ENCODE data around the gene SLC9B1.
A peak's percentile ranks its signal among the peaks of the same experiment; 100 is the strongest.

Gene SLC9B1

DNA sequence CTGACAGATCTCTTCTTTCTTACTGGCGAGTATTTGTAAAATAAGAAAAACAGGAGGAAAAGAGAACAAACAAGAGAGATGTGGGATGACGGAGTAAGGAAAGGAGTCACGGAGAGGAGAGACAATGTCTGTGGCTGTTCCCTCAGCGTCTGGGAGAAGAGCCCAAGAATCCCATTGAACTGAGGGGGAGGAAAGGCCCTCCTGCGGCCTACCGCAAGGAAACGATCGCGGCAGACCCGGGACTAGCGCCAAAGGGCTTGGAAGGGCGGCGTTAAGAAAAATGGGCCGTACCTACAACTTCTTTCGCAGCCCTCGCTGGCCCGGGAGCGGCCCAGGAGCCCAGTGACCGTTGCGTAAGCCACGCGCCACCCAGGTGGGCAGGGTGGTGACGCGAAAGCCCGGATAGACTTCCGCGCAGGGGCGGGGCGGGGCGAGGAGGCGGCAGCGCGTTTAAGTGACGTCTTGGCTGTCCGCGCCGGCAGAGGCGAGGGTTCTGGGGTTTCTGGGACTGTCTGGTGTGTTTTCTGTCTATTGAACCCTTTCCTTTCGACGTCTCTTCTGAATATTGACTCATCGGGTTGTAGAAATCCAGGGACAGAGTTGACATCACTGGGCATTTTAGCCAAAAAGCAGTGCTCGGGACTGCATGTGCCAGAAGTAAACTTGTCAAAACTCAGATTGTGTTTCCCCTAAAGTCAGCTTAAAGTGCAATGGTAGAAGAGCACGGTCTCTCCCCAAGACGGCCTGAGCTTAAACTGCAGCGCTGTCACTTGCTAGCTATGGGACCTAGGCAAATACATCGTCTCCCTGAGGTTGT, at the start of gene SLC9B1 (continued):
- TF ChIP-seq, protein P1, sequence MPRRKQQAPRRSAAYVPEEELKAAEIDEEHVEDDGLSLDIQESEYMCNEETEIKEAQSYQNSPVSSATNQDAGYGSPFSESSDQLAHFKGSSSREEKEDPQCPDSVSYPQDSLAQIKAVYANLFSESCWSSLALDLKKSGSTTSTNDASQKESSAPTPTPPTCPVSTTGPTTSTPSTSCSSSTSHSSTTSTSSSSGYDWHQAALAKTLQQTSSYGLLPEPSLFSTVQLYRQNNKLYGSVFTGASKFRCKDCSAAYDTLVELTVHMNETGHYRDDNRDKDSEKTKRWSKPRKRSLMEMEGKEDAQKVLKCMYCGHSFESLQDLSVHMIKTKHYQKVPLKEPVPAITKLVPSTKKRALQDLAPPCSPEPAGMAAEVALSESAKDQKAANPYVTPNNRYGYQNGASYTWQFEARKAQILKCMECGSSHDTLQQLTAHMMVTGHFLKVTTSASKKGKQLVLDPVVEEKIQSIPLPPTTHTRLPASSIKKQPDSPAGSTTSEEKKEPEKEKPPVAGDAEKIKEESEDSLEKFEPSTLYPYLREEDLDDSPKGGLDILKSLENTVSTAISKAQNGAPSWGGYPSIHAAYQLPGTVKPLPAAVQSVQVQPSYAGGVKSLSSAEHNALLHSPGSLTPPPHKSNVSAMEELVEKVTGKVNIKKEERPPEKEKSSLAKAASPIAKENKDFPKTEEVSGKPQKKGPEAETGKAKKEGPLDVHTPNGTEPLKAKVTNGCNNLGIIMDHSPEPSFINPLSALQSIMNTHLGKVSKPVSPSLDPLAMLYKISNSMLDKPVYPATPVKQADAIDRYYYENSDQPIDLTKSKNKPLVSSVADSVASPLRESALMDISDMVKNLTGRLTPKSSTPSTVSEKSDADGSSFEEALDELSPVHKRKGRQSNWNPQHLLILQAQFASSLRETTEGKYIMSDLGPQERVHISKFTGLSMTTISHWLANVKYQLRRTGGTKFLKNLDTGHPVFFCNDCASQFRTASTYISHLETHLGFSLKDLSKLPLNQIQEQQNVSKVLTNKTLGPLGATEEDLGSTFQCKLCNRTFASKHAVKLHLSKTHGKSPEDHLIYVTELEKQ (tag by site-specific recombination; IDR thresholded peaks at IDR 0.05; ENCODE audit: borderline replicate concordance) = no peak
- TF ChIP-seq HOXC10 (CRISPR knock-in tag; IDR thresholded peaks at IDR 0.05) (no peak), ZNF140 (tag by site-specific recombination; IDR thresholded peaks at IDR 0.05) (no peak), ZNF664 (tag by site-specific recombination; IDR thresholded peaks at IDR 0.05) (no peak), ZFP69B (tag by site-specific recombination; IDR thresholded peaks at IDR 0.05) (no peak), ZNF366 (tag by site-specific recombination; conservative IDR thresholded peaks at IDR 0.05) (peak; percentile 50), REPIN1 (tag by site-specific recombination; IDR thresholded peaks at IDR 0.05; ENCODE audit: low read depth) (no peak), ZNF16 (tag by site-specific recombination; IDR thresholded peaks at IDR 0.05; ENCODE audit: low read depth) (no peak), ZEB2 (tag by site-specific recombination; IDR thresholded peaks at IDR 0.05) (peak; percentile 91), ZNF48 (tag by site-specific recombination; IDR thresholded peaks at IDR 0.05) (no peak), KLF16 (tag by site-specific recombination; IDR thresholded peaks at IDR 0.05) (peak; percentile 52; the same call in 1 of the 2 replicates), ZNF391 (tag by site-specific recombination; IDR thresholded peaks at IDR 0.05; ENCODE audit: borderline replicate concordance, low read depth) (no peak), ZNF426 (tag by site-specific recombination; IDR thresholded peaks at IDR 0.05) (no peak), RBAK (tag by site-specific recombination; IDR thresholded peaks at IDR 0.05) (no peak), ZNF114 (tag by site-specific recombination; IDR thresholded peaks at IDR 0.05) (no peak), SP3 (tag by site-specific recombination; IDR thresholded peaks at IDR 0.05) (peak; percentile 78), ZNF239 (tag by site-specific recombination; IDR thresholded peaks at IDR 0.05) (no peak), ZNF521 (tag by site-specific recombination; IDR thresholded peaks at IDR 0.05) (no peak), ZFP41 (tag by site-specific recombination; IDR thresholded peaks at IDR 0.05; ENCODE audit: borderline replicate concordance) (no peak), KLF7 (tag by site-specific recombination; IDR thresholded peaks at IDR 0.05; ENCODE audit: borderline replicate concordance) (no peak; the same call in 1 of the 2 replicates), ZNF571 (tag by site-specific recombination; IDR thresholded peaks at IDR 0.05) (no peak), ZNF146 (tag by site-specific recombination; IDR thresholded peaks at IDR 0.05) (no peak), ZNF623 (tag by site-specific recombination; IDR thresholded peaks at IDR 0.05) (no peak), ZNF175 (tag by site-specific recombination; IDR thresholded peaks at IDR 0.05) (no peak)
- TF ChIP-seq, protein P2, sequence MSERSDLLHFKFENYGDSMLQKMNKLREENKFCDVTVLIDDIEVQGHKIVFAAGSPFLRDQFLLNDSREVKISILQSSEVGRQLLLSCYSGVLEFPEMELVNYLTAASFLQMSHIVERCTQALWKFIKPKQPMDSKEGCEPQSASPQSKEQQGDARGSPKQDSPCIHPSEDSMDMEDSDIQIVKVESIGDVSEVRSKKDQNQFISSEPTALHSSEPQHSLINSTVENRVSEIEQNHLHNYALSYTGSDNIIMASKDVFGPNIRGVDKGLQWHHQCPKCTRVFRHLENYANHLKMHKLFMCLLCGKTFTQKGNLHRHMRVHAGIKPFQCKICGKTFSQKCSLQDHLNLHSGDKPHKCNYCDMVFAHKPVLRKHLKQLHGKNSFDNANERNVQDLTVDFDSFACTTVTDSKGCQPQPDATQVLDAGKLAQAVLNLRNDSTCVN (tag by site-specific recombination; optimal IDR thresholded peaks at IDR 0.05) = peak; percentile 65
- TF ChIP-seq, protein P3, sequence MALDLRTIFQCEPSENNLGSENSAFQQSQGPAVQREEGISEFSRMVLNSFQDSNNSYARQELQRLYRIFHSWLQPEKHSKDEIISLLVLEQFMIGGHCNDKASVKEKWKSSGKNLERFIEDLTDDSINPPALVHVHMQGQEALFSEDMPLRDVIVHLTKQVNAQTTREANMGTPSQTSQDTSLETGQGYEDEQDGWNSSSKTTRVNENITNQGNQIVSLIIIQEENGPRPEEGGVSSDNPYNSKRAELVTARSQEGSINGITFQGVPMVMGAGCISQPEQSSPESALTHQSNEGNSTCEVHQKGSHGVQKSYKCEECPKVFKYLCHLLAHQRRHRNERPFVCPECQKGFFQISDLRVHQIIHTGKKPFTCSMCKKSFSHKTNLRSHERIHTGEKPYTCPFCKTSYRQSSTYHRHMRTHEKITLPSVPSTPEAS (tag by site-specific recombination; IDR thresholded peaks at IDR 0.05) = no peak
- TF ChIP-seq, protein P4, sequence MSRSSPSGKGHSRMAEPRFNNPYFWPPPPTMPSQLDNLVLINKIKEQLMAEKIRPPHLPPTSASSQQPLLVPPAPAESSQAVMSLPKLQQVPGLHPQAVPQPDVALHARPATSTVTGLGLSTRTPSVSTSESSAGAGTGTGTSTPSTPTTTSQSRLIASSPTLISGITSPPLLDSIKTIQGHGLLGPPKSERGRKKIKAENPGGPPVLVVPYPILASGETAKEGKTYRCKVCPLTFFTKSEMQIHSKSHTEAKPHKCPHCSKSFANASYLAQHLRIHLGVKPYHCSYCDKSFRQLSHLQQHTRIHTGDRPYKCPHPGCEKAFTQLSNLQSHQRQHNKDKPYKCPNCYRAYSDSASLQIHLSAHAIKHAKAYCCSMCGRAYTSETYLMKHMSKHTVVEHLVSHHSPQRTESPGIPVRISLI (tag by site-specific recombination; IDR thresholded peaks at IDR 0.05) = no peak
- TF ChIP-seq, protein P5, sequence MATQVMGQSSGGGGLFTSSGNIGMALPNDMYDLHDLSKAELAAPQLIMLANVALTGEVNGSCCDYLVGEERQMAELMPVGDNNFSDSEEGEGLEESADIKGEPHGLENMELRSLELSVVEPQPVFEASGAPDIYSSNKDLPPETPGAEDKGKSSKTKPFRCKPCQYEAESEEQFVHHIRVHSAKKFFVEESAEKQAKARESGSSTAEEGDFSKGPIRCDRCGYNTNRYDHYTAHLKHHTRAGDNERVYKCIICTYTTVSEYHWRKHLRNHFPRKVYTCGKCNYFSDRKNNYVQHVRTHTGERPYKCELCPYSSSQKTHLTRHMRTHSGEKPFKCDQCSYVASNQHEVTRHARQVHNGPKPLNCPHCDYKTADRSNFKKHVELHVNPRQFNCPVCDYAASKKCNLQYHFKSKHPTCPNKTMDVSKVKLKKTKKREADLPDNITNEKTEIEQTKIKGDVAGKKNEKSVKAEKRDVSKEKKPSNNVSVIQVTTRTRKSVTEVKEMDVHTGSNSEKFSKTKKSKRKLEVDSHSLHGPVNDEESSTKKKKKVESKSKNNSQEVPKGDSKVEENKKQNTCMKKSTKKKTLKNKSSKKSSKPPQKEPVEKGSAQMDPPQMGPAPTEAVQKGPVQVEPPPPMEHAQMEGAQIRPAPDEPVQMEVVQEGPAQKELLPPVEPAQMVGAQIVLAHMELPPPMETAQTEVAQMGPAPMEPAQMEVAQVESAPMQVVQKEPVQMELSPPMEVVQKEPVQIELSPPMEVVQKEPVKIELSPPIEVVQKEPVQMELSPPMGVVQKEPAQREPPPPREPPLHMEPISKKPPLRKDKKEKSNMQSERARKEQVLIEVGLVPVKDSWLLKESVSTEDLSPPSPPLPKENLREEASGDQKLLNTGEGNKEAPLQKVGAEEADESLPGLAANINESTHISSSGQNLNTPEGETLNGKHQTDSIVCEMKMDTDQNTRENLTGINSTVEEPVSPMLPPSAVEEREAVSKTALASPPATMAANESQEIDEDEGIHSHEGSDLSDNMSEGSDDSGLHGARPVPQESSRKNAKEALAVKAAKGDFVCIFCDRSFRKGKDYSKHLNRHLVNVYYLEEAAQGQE (tag by site-specific recombination; IDR thresholded peaks at IDR 0.05) = no peak
- TF ChIP-seq, protein P6, sequence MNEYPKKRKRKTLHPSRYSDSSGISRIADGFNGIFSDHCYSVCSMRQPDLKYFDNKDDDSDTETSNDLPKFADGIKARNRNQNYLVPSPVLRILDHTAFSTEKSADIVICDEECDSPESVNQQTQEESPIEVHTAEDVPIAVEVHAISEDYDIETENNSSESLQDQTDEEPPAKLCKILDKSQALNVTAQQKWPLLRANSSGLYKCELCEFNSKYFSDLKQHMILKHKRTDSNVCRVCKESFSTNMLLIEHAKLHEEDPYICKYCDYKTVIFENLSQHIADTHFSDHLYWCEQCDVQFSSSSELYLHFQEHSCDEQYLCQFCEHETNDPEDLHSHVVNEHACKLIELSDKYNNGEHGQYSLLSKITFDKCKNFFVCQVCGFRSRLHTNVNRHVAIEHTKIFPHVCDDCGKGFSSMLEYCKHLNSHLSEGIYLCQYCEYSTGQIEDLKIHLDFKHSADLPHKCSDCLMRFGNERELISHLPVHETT (tag by site-specific recombination; IDR thresholded peaks at IDR 0.05) = no peak

All from HEK293 (cell line).